NT2/D1 (cell line): Measurements from ENCODE around the gene CFAP52.

Source experiments
- SUZ12 ChIP-seq: IDR thresholded peaks from 2 replicates; pipeline ENCODE4 v1.6.1; 2011; ENCODE audit not compliant: insufficient read length, insufficient read depth; ENCODE audit errors: extremely low read depth
- ZNF274 ChIP-seq: IDR thresholded peaks from 2 replicates; pipeline ENCODE4 v1.6.1; 2011; ENCODE audit warnings: mild to moderate bottlenecking, low read depth, low read length

DNA sequence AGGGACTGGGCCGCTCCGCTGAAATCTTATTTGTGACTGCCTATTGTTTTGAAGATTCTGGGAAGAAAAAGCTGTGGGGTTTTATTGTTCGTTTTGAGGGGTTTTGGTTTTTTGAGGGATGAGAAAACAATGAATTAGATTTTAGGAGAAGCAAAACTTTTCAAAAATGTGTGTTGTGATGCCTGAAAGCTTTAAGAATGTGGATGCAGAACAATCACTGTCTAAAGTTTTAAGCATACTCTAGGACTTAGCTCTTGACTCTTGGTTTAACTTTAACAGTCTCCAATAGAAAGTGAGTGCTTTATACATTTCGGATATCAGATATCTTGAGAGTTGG is 899 bp downstream of the CFAP52 start:
- TF ChIP-seq ZNF274 (no peak), SUZ12 (no peak)
